Measurements from ENCODE around the gene RFX4. TPM values are rescaled to one million over a fixed set of nuclear protein-coding genes. Genes with fewer than 3 reads are reported as not detected.

Gene RFX4
- total and polyA plus RNA-seq, 9 of the 15 experiments (the other 6 are each of a cell fraction or from before 2014, with no cell fraction given) = not detected

- in situ Hi-C loops (cut with MboI) (no loop called here), intact Hi-C loops (cut with micrococcal nuclease) (no loop called here)
- no peak overlapping the region for H3K4me2 ChIP-seq (ENCODE audit: insufficient read depth, low read length)
- ChIA-PET CTCF (ENCODE audit: low intra/inter-chr PET ratio) (no interaction called here), POLR2A (interaction anchor here (1.0 kb wide), 1 partner anchor 27 kb away, joined by 3 read pairs; no protein-coding TSS in a partner anchor)
- DNase-seq (ENCODE audit: extremely low read depth in 1 of 4, low spot score in 3 of 4) (no peak), FAIRE-seq (no peak), ATAC-seq (no peak)
- no peak overlapping the region for H3K4me3 ChIP-seq
- no peaks in the 10 kb centered on the region for H3K36me3 ChIP-seq (ENCODE audit: control insufficient read depth, insufficient read depth, low read length)
- no peak overlapping the region for H2AFZ ChIP-seq (ENCODE audit: low read depth, low read length)
- no peaks in the 10 kb centered on the region for H3K9me1 ChIP-seq (ENCODE audit: control insufficient read depth, insufficient read depth, low read length)
- no peaks in the 10 kb centered on the region for H4K20me1 ChIP-seq (replicated peaks; ENCODE audit: control insufficient read depth, insufficient read depth, low read length)
- H3K4me1 ChIP-seq (replicated peaks in 1 of 2; ENCODE audit: control insufficient read depth in 2 of 2, insufficient read depth in 2 of 2, low read length in 2 of 2) = no peaks in the 10 kb centered on the region
- no TSS peak for BruUV-seq (replicated peaks)
- H3K27ac ChIP-seq (ENCODE audit: extremely low read depth, low read depth, low read length) = no peak overlapping the region
- H3K9ac ChIP-seq (ENCODE audit: insufficient read depth in 1 of 2, low read depth in 2 of 2, low read length in 2 of 2) = no peak overlapping the region
- peaks cover 9 to 42% of the 10 kb centered on the region in 2 experiments; a peak in 4 of 5 replicates for H3K27me3 ChIP-seq (ENCODE audit: control insufficient read depth in 2 of 2, insufficient read depth in 2 of 2, low read length in 2 of 2)
- H3K9me3 ChIP-seq (replicated peaks; ENCODE audit: control insufficient read depth, insufficient read depth, low read depth, low read length) = no peaks in the 10 kb centered on the region
- under 1% methylated on average over 8 of the region's 8 CpGs for WGBS (ENCODE audit: insufficient coverage, low coverage, missing lambda C conversion rate)
- no peaks in the 10 kb centered on the region for H3K79me2 ChIP-seq (ENCODE audit: control insufficient read depth, insufficient read depth, low read length)
- TF ChIP-seq RERE (CRISPR knock-in tag; IDR thresholded peaks at IDR 0.05; ENCODE audit: borderline replicate concordance) (no peak), DDX20 (tag; IDR thresholded peaks at IDR 0.05; ENCODE audit: low read depth) (no peak), NFYB (IDR thresholded peaks at IDR 0.05; ENCODE audit: extremely low read depth, insufficient read length) (no peak), TFAM (CRISPR knock-in tag; conservative IDR thresholded peaks at IDR 0.05) (no peak), MGA (IDR thresholded peaks at IDR 0.05) (no peak)
Observed at GRCh38 chr12:106673141-106673540, 90.3 kb downstream of the RFX4 start.
